22Rv1 (cell line): Measurements from ENCODE around the gene IFNAR1.
"Not testable (repeated sequence)": the region's sequence is repeated elsewhere in the genome, so short reads cannot be mapped to it uniquely, and the experiment has no call there.

Experiments
- ZFX ChIP-seq: fragments of 450-650 bp; IDR thresholded peaks from 2 replicates; pipeline ENCODE4 v1.6.1; 2017; ENCODE audit warnings: antibody characterized with exemption, borderline replicate concordance
- TF ChIP-seq, protein P1 (sequence below): fragments of 450-650 bp; IDR thresholded peaks from 2 replicates; pipeline ENCODE4 v1.5.1; 2017; ENCODE audit warnings: mild to moderate bottlenecking

DNA sequence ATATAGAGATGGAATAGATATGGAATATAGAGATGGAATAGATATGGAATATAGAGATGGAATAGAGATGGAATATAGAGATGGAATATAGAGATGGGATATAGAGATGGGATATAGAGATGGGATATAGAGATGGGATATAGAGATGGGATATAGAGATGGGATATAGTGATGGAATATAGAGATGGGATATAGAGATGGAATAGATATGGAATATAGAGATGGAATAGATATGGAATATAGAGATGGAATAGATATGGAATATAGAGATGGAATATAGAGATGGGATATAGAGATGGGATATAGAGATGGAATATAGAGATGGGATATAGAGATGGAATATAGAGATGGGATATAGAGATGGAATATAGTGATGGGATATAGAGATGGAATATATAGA is 1.2 kb upstream of the IFNAR1 start:
- TF ChIP-seq, protein P1, sequence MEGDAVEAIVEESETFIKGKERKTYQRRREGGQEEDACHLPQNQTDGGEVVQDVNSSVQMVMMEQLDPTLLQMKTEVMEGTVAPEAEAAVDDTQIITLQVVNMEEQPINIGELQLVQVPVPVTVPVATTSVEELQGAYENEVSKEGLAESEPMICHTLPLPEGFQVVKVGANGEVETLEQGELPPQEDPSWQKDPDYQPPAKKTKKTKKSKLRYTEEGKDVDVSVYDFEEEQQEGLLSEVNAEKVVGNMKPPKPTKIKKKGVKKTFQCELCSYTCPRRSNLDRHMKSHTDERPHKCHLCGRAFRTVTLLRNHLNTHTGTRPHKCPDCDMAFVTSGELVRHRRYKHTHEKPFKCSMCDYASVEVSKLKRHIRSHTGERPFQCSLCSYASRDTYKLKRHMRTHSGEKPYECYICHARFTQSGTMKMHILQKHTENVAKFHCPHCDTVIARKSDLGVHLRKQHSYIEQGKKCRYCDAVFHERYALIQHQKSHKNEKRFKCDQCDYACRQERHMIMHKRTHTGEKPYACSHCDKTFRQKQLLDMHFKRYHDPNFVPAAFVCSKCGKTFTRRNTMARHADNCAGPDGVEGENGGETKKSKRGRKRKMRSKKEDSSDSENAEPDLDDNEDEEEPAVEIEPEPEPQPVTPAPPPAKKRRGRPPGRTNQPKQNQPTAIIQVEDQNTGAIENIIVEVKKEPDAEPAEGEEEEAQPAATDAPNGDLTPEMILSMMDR, result not testable (repeated sequence)
- TF ChIP-seq ZFX, result not testable (repeated sequence)
